Caco-2 (cell line): ENCODE data around the gene C4orf36. TPM values are rescaled to one million over a fixed set of nuclear protein-coding genes. Genes with fewer than 3 reads are reported as not detected.

Experiments used
- BruUV-seq: library from RNA; stranded (reverse); fragments of 400-500 nt; replicated peaks from 2 replicates; lab custom pipeline; 2021; lab: Mats Ljungman, UMichigan
- CTCF ChIA-PET: fragments of 300-600 bp; sonication (Branson Sonifier 250); formaldehyde crosslinking; loops from one replicate; lab custom pipeline; 2022; ENCODE audit warnings: antibody characterized with exemption; lab: Charles Lee
- POLR2A ChIA-PET: fragments of 300-600 bp; sonication (Branson Sonifier 250); formaldehyde crosslinking; loops from one replicate; lab custom pipeline; 2022; ENCODE audit warnings: antibody characterized with exemption; lab: Charles Lee
- DNase-seq, 2 experiments: peaks; one replicate each; pipeline versions ENCODE4 v3.0.0 to v3.0.0-alpha.2; 2020 to 2022
- H3K27me3 ChIP-seq: replicated peaks from 2 replicates; pipeline ENCODE4 v1.6.0; 2011; ENCODE audit warnings: low read length; ENCODE audit not compliant: control insufficient read depth, insufficient read depth
- H3K36me3 ChIP-seq: 2 replicates; pipeline ENCODE4 v1.5.1; 2011; ENCODE audit warnings: low read length; ENCODE audit not compliant: control insufficient read depth, insufficient read depth
- H3K4me1 ChIP-seq: fragments of 250-450 bp; sonication (Bioruptor Pico); 2 replicates; pipeline ENCODE4 v1.5.1; 2020; ENCODE audit warnings: mild to moderate bottlenecking
- H3K4me3 ChIP-seq: 2 replicates; pipeline ENCODE4 v1.5.1; 2011; ENCODE audit warnings: low read depth, mild to moderate bottlenecking, control low read depth, low read length
- H3K9me3 ChIP-seq: fragments of 250-450 bp; sonication (Bioruptor Pico); 2 replicates; pipeline ENCODE4 v1.5.1; 2020; ENCODE audit warnings: mild to moderate bottlenecking, moderate library complexity
- H3K27ac Mint-ChIP-seq: one replicate; pipeline ENCODE4 v1.8.0; 2022; ENCODE audit warnings: mixed read lengths; ENCODE audit not compliant: unreplicated experiment
- H3K27me3 Mint-ChIP-seq: one replicate; pipeline ENCODE4 v1.8.0; 2022; ENCODE audit warnings: mixed read lengths; ENCODE audit not compliant: insufficient read depth, unreplicated experiment
- H3K36me3 Mint-ChIP-seq: one replicate; pipeline ENCODE4 v1.8.0; 2022; ENCODE audit warnings: mild to moderate bottlenecking, mixed read lengths; ENCODE audit not compliant: insufficient read depth, unreplicated experiment
- H3K4me1 Mint-ChIP-seq: one replicate; pipeline ENCODE4 v1.8.0; 2022; ENCODE audit warnings: low read depth, mixed read lengths; ENCODE audit not compliant: unreplicated experiment
- H3K4me3 Mint-ChIP-seq: one replicate; pipeline ENCODE4 v1.8.0; 2022; ENCODE audit warnings: mild to moderate bottlenecking, moderate library complexity, mixed read lengths; ENCODE audit not compliant: unreplicated experiment
- H3K9me3 Mint-ChIP-seq: one replicate; pipeline ENCODE4 v1.8.0; 2022; ENCODE audit warnings: mixed read lengths; ENCODE audit not compliant: unreplicated experiment
- intact Hi-C: fragments of 100-400 bp; cut with micrococcal nuclease; formaldehyde crosslinking; loops from one replicate; pipeline ENCODE4 v1.10.0; 2022; ENCODE audit not compliant: unreplicated experiment
- total RNA-seq: library from RNA; stranded (reverse); gene quantifications from 2 replicates; pipeline ENCODE4 v1.2.3, GENCODE V29; 2022
- TF ChIP-seq, protein P1 (sequence below), 2 experiments: fragments of 200-600 bp in 1 of 2; IDR thresholded peaks; 1 replicate in 1 of 2; 2 replicates in 1 of 2; pipeline versions ENCODE4 v1.5.1 to v1.8.0; 2011 to 2022; ENCODE audit warnings: antibody characterized with exemption in 1 of 2, control low read depth in 1 of 2, inconsistent platforms in 1 of 2, low read depth in 1 of 2, low read length in 1 of 2, mild to moderate bottlenecking in 1 of 2, moderate library complexity in 1 of 2; ENCODE audit not compliant: insufficient read depth in 1 of 2, severe bottlenecking in 1 of 2, unreplicated experiment in 1 of 2

The C4orf36 gene
- total RNA-seq, 1 experiment from 2014 or later: 2.2 TPM

DNA sequence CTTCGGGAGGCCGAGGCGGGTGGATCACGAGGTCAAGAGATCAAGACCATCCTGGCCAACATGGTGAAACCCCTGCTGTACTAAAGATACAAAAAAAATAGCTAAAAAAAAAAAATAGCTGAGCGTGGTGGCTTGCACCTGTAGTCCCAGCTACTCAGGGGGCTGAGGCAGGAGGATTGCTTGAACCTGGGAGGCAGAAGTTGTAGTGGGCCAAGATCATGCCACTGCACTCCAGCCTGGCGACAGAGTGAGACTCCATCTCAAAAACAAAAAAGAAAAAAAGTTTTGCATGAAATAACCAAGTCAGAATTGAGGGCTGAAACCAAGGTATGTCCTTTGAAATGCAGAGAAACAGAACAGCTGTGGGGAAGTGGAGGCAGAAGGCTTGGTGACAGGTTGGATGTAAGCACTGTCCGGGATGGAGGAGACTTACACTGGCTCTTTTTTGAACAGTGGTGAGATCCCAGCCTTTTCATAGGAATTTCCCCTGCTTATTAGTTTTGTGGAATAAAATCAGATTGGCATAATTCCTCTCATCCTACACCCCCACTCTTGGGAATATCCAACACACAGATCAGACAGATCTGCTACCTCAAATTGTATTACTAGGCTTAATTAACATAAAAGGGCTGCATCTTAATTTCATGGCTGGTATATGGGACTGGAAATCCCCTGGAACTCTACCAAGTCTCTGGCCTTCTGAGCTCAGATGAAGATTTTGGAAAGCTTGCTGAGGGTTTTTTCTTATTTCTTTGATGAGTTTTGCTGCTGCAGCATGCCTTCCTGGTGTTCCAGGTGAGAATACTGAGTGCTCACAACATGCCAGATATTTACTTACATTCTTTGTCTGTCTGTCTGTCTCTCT, 18.8 kb upstream of the C4orf36 start:
- Mint-ChIP-seq H3K27me3 (no peaks in the 10 kb centered on the region), H3K27ac (no peak overlapping the region), H3K9me3 (no peaks in the 10 kb centered on the region), H3K4me1 (no peaks in the 10 kb centered on the region), H3K4me3 (no peak overlapping the region), H3K36me3 (no peaks in the 10 kb centered on the region)
- no peaks in the 10 kb centered on the region for H3K27me3 ChIP-seq
- no peak for DNase-seq
- no peak overlapping the region for H3K4me3 ChIP-seq
- no peaks in the 10 kb centered on the region for H3K9me3 ChIP-seq
- TF ChIP-seq, protein P1, sequence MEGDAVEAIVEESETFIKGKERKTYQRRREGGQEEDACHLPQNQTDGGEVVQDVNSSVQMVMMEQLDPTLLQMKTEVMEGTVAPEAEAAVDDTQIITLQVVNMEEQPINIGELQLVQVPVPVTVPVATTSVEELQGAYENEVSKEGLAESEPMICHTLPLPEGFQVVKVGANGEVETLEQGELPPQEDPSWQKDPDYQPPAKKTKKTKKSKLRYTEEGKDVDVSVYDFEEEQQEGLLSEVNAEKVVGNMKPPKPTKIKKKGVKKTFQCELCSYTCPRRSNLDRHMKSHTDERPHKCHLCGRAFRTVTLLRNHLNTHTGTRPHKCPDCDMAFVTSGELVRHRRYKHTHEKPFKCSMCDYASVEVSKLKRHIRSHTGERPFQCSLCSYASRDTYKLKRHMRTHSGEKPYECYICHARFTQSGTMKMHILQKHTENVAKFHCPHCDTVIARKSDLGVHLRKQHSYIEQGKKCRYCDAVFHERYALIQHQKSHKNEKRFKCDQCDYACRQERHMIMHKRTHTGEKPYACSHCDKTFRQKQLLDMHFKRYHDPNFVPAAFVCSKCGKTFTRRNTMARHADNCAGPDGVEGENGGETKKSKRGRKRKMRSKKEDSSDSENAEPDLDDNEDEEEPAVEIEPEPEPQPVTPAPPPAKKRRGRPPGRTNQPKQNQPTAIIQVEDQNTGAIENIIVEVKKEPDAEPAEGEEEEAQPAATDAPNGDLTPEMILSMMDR (IDR thresholded peaks at IDR 0.05; ENCODE audit: insufficient read depth in 1 of 2, low read depth in 1 of 2, low read length in 1 of 2, severe bottlenecking in 1 of 2, unreplicated experiment in 1 of 2): no peak
- H3K4me1 ChIP-seq: no peaks in the 10 kb centered on the region; the same call in 1 of the 2 replicates
- POLR2A ChIA-PET: no interaction called here
- H3K36me3 ChIP-seq: no peaks in the 10 kb centered on the region
- intact Hi-C loops: no loop called here
- BruUV-seq: no TSS peak
- CTCF ChIA-PET: no interaction called here

DNA sequence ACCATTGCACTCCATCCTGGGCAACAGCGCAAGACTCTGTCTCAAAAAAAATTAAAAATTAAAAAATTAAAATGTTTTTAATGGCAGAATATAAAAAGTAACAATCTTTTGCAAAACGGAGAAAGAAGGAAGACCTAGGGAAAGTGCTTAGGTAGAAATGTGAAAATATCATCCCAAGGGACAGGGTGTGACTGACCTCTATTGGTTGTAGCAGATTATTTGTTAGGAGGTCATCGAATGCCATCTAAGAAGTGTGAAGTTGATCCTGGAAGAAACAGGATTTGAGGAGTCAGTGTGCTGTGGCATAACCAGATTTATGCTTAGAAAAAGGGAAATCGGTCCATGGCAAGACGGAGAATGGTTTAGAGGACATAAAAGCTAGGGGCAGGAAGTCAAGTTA, 18.1 kb upstream of the C4orf36 start:
- no peaks in the 10 kb centered on the region for H3K27me3 ChIP-seq
- no peak overlapping the region for H3K4me3 ChIP-seq
- no peaks in the 10 kb centered on the region for H3K9me3 Mint-ChIP-seq
- no peaks in the 10 kb centered on the region for H3K9me3 ChIP-seq
- no peaks in the 10 kb centered on the region for H3K36me3 ChIP-seq
- POLR2A ChIA-PET: no interaction called here
- H3K27ac Mint-ChIP-seq: no peak overlapping the region
- CTCF ChIA-PET: no interaction called here
- no peak for DNase-seq
- TF ChIP-seq, protein P1 (IDR thresholded peaks at IDR 0.05; ENCODE audit: insufficient read depth in 1 of 2, low read depth in 1 of 2, low read length in 1 of 2, severe bottlenecking in 1 of 2, unreplicated experiment in 1 of 2): no peak
- no peaks in the 10 kb centered on the region for H3K27me3 Mint-ChIP-seq
- H3K4me3 Mint-ChIP-seq: no peak overlapping the region
- no peaks in the 10 kb centered on the region; the same call in 1 of the 2 replicates for H3K4me1 ChIP-seq
- no peaks in the 10 kb centered on the region for H3K4me1 Mint-ChIP-seq
- intact Hi-C loops: no loop called here
- H3K36me3 Mint-ChIP-seq: no peaks in the 10 kb centered on the region
- no TSS peak for BruUV-seq

DNA sequence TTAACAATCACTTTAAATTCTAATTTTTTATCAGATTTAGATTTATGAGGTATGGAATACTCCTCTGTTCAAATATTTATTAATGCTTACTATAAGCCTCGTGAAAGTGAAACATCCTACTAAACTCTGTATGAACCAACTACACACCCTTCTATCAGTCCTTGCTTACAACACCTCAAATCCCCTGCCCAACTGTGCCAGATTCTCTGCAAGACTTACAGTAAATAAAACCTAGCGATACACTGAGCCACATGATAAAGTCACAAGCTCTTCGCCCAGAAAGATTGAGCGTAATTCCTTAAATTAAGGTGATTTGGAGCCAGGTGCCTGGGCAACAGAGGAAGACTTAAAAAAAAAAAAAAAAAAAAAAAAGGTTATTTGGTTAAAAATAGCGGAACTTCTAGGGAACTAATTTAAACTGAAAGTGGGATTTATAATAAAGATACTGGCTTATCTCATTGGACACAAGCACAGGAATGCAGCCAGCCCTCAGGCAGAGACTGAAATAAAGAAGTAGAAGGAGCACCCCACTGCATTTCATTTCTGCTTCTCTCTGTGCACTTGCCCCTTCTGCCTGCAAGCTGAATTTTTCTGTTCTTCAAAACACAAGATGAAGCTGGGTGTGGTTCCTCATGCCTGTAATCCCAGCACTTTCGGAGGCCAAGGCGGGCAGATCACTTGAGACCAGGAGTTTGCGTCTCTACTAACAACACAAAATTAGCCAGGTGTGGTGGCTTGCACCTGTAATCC, 17.5 kb upstream of the C4orf36 start:
- Mint-ChIP-seq H3K27ac (no peak overlapping the region), H3K27me3 (no peaks in the 10 kb centered on the region), H3K4me1 (no peaks in the 10 kb centered on the region), H3K9me3 (no peaks in the 10 kb centered on the region), H3K36me3 (no peaks in the 10 kb centered on the region), H3K4me3 (no peak overlapping the region)
- H3K4me1 ChIP-seq: no peaks in the 10 kb centered on the region; the same call in 1 of the 2 replicates
- no peak for DNase-seq
- POLR2A ChIA-PET: no interaction called here
- CTCF ChIA-PET: no interaction called here
- TF ChIP-seq, protein P1 (IDR thresholded peaks at IDR 0.05; ENCODE audit: insufficient read depth in 1 of 2, low read depth in 1 of 2, low read length in 1 of 2, severe bottlenecking in 1 of 2, unreplicated experiment in 1 of 2): no peak
- no peaks in the 10 kb centered on the region for H3K36me3 ChIP-seq
- no peaks in the 10 kb centered on the region for H3K9me3 ChIP-seq
- intact Hi-C loops: no loop called here
- BruUV-seq: no TSS peak
- no peaks in the 10 kb centered on the region for H3K27me3 ChIP-seq
- no peak overlapping the region for H3K4me3 ChIP-seq
